ENCODE measurements around the gene GRID1. TPM values are rescaled to one million over a fixed set of nuclear protein-coding genes. Genes with fewer than 3 reads are reported as not detected.

The GRID1 gene
- total and polyA plus RNA-seq, 9 of the 15 experiments (the other 6 are each of a cell fraction or from before 2014, with no cell fraction given): 0.01 to 7.2 (median 1.2) TPM

- TF ChIP-seq THAP12 (CRISPR knock-in tag; IDR thresholded peaks at IDR 0.05): no peak
- no peak for TF ChIP-seq NCOA2 (IDR thresholded peaks at IDR 0.05; ENCODE audit: partially characterized antibody in 2 of 2)
- no peak for TF ChIP-seq CREB3 (tag; conservative IDR thresholded peaks at IDR 0.05; ENCODE audit: low read depth)
- peak; percentile 61; the same call in 1 of the 2 replicates for TF ChIP-seq XRCC5 (IDR thresholded peaks at IDR 0.05; ENCODE audit: low read depth, low read length)
- no peak for TF ChIP-seq CBX1 (IDR thresholded peaks at IDR 0.05; ENCODE audit: low read depth)
- no peak for TF ChIP-seq JUNB (CRISPR knock-in tag; conservative IDR thresholded peaks at IDR 0.05)
- TF ChIP-seq BRF2 (IDR thresholded peaks at IDR 0.05; ENCODE audit: borderline replicate concordance, insufficient read depth, insufficient read length): no peak
- no peak for TF ChIP-seq HES1 (IDR thresholded peaks at IDR 0.05; ENCODE audit: low read depth)
- no peak for TF ChIP-seq ZNF507 (tag; conservative IDR thresholded peaks at IDR 0.05)
- TF ChIP-seq ARID2 (IDR thresholded peaks at IDR 0.05): no peak
- no peak for TF ChIP-seq ZFP1 (CRISPR knock-in tag; IDR thresholded peaks at IDR 0.05)
- TF ChIP-seq E4F1 (CRISPR knock-in tag; IDR thresholded peaks at IDR 0.05; ENCODE audit: borderline replicate concordance): no peak
- no peak for TF ChIP-seq ZNF3 (CRISPR knock-in tag; IDR thresholded peaks at IDR 0.05)
- TF ChIP-seq RHOXF2B (CRISPR knock-in tag; conservative IDR thresholded peaks at IDR 0.05): no peak
- TF ChIP-seq FOXJ2 (tag; IDR thresholded peaks at IDR 0.05): no peak
- TF ChIP-seq HDAC2 (IDR thresholded peaks at IDR 0.05): peak; percentile 78; the same call in 1 of the 2 replicates
- peak; percentile 90 for TF ChIP-seq POLR2AphosphoS5 (IDR thresholded peaks at IDR 0.05; ENCODE audit: control insufficient read depth, insufficient read depth, low read depth, low read length)
- TF ChIP-seq THAP7 (CRISPR knock-in tag; IDR thresholded peaks at IDR 0.05): no peak
- no peak for TF ChIP-seq ESRRB (CRISPR knock-in tag; IDR thresholded peaks at IDR 0.05; ENCODE audit: borderline replicate concordance)
- no peak for TF ChIP-seq DDX20 (tag; IDR thresholded peaks at IDR 0.05; ENCODE audit: low read depth)
Measured at GRCh38 chr10:86079088-86079487, 287.5 kb downstream of the GRID1 start (continued).
